H1 (cell line): ENCODE results near the gene CDNF. TPM values are rescaled to one million over a fixed set of nuclear protein-coding genes. Genes with fewer than 3 reads are reported as not detected.

Experiments used
- CTCF ChIA-PET: fragments of 300-600 bp; sonication (Branson Sonifier 250); formaldehyde crosslinking; loops from one replicate; lab custom pipeline; 2021; ENCODE audit not compliant: partially characterized antibody; lab: Charles Lee
- POLR2A ChIA-PET: fragments of 300-600 bp; sonication (Branson Sonifier 250); formaldehyde crosslinking; loops from one replicate; lab custom pipeline; 2021; ENCODE audit warnings: inconsistent platforms; ENCODE audit not compliant: partially characterized antibody; lab: Charles Lee
- DNase-seq, 2 experiments: peaks; one replicate each; pipeline versions ENCODE4 v3.0.0 to v3.0.0-alpha.2; 2010 to 2022; ENCODE audit warnings: low spot score in 2 of 2, low read depth in 1 of 2, mixed read lengths in 1 of 2
- FAIRE-seq: peaks from 2 replicates; lab custom pipeline; 2011; peaks lifted over from hg19 to GRCh38; lab: Jason Lieb, UNC
- H2AFZ ChIP-seq: 2 replicates; pipeline ENCODE4 v1.8.1; 2012; ENCODE audit warnings: low read length, inconsistent platforms
- H2AK5ac ChIP-seq: 2 replicates; pipeline ENCODE4 v1.6.1; 2013; ENCODE audit warnings: low read depth, low read length
- H2BK120ac ChIP-seq: replicated peaks from 2 replicates; pipeline ENCODE3; 2013; ENCODE audit warnings: low read depth, low read length, inconsistent platforms
- H2BK12ac ChIP-seq: 2 replicates; pipeline ENCODE4 v1.6.1; 2013; ENCODE audit warnings: low read depth, low read length
- H2BK15ac ChIP-seq: 2 replicates; pipeline ENCODE4 v1.6.1; 2013; ENCODE audit warnings: low read length
- H2BK20ac ChIP-seq: 2 replicates; pipeline ENCODE4 v1.6.1; 2013; ENCODE audit warnings: low read length
- H2BK5ac ChIP-seq: 2 replicates; pipeline ENCODE4 v1.6.1; 2013; ENCODE audit warnings: low read depth, low read length
- H3K14ac ChIP-seq: 2 replicates; pipeline ENCODE4 v1.6.1; 2013; ENCODE audit warnings: inconsistent platforms; ENCODE audit not compliant: insufficient read length
- H3K18ac ChIP-seq: 2 replicates; pipeline ENCODE4 v1.6.1; 2013; ENCODE audit warnings: low read length; ENCODE audit errors: extremely low read depth
- H3K23ac ChIP-seq: 2 replicates; pipeline ENCODE4 v1.6.1; 2013; ENCODE audit warnings: inconsistent platforms; ENCODE audit not compliant: insufficient read length
- H3K23me2 ChIP-seq: 2 replicates; pipeline ENCODE4 v1.6.1; 2013; ENCODE audit warnings: low read depth, low read length
- H3K27ac ChIP-seq: 2 replicates; pipeline ENCODE4 v1.6.1; 2011; ENCODE audit warnings: low read depth, low read length, inconsistent platforms
- H3K27me3 ChIP-seq, 4 experiments: replicated peaks in 1 of 4; 1 replicate in 1 of 4; 2 replicates in 3 of 4; pipeline versions ENCODE4 v1.6.1 to v1.8.1; 2011 to 2013; ENCODE audit warnings: low read length in 3 of 4, mild to moderate bottlenecking in 3 of 4, inconsistent platforms in 2 of 4, mixed read lengths in 2 of 4, moderate library complexity in 1 of 4; ENCODE audit not compliant: control insufficient read depth in 3 of 4, insufficient read depth in 3 of 4; ENCODE audit errors: extremely low read depth in 1 of 4
- H3K36me3 ChIP-seq, 4 experiments: 2 replicates each; pipeline versions ENCODE4 v1.6.1 to v1.8.1; 2011 to 2013; ENCODE audit warnings: mild to moderate bottlenecking in 4 of 4, low read length in 3 of 4, moderate library complexity in 2 of 4, control low read depth in 1 of 4, inconsistent platforms in 1 of 4; ENCODE audit not compliant: insufficient read depth in 4 of 4, control insufficient read depth in 2 of 4
- H3K4ac ChIP-seq: replicated peaks from 2 replicates; pipeline ENCODE3; 2013; ENCODE audit warnings: low read length, low read depth, mixed read lengths, inconsistent platforms; ENCODE audit not compliant: insufficient read length
- H3K4me1 ChIP-seq, 4 experiments: replicated peaks in 1 of 4; 1 replicate in 1 of 4; 2 replicates in 3 of 4; pipeline versions ENCODE4 v1.6.1 to v1.8.1; 2011 to 2013; ENCODE audit warnings: low read length in 3 of 4, inconsistent platforms in 2 of 4, mixed read lengths in 1 of 4; ENCODE audit not compliant: insufficient read depth in 4 of 4, control insufficient read depth in 3 of 4
- H3K4me2 ChIP-seq, 2 experiments: 2 replicates each; pipeline versions ENCODE4 v1.6.1 to v1.8.1; 2011 to 2013; ENCODE audit warnings: low read depth in 2 of 2, low read length in 2 of 2, control low read depth in 1 of 2, inconsistent platforms in 1 of 2, mild to moderate bottlenecking in 1 of 2; ENCODE audit not compliant: insufficient read depth in 1 of 2
- H3K4me3 ChIP-seq, 4 experiments: fragments of 200-600, 300-600 bp in 1 of 4; sonication (generic), shearing (Covaris generic), sonication (Bioruptor Twin) in 1 of 4; 2 replicates each; pipeline versions ENCODE4 v1.5.1 to v1.8.1; 2011 to 2016; ENCODE audit warnings: low read length in 4 of 4, low read depth in 3 of 4, control low read depth in 2 of 4, inconsistent platforms in 2 of 4, mild to moderate bottlenecking in 2 of 4, mixed read lengths in 1 of 4, moderate library complexity in 1 of 4; ENCODE audit not compliant: insufficient read depth in 2 of 4; ENCODE audit errors: extremely low read depth in 1 of 4
- H3K56ac ChIP-seq: replicated peaks from 2 replicates; pipeline ENCODE3; 2013; ENCODE audit warnings: low read depth, mild to moderate bottlenecking, mixed read lengths, low read length, inconsistent platforms; ENCODE audit not compliant: insufficient read length
- H3K79me1 ChIP-seq: 2 replicates; pipeline ENCODE4 v1.6.1; 2013; ENCODE audit warnings: low read depth, low read length, control low read depth
- H3K79me2 ChIP-seq, 2 experiments: 2 replicates each; pipeline versions ENCODE4 v1.6.1 to v1.8.1; 2012 to 2013; ENCODE audit warnings: low read length in 2 of 2, mild to moderate bottlenecking in 2 of 2, inconsistent platforms in 1 of 2; ENCODE audit not compliant: insufficient read depth in 2 of 2, control insufficient read depth in 1 of 2
- H3K9ac ChIP-seq, 4 experiments: replicated peaks in 1 of 4; 1 replicate in 1 of 4; 2 replicates in 3 of 4; pipeline versions ENCODE4 v1.6.1 to v1.8.1; 2011 to 2013; ENCODE audit warnings: low read depth in 3 of 4, low read length in 3 of 4, control low read depth in 2 of 4, mild to moderate bottlenecking in 2 of 4, moderate library complexity in 2 of 4, inconsistent platforms in 1 of 4; ENCODE audit errors: extremely low read depth in 1 of 4
- H3K9me3 ChIP-seq, 2 experiments: 2 replicates each; pipeline versions ENCODE4 v1.6.1 to v1.8.1; 2012 to 2013; ENCODE audit warnings: mild to moderate bottlenecking in 2 of 2, moderate library complexity in 2 of 2, control low read depth in 1 of 2, inconsistent platforms in 1 of 2, low read depth in 1 of 2, low read length in 1 of 2, mixed read lengths in 1 of 2; ENCODE audit not compliant: insufficient read depth in 2 of 2
- H4K20me1 ChIP-seq, 2 experiments: replicated peaks in 1 of 2; 2 replicates each; pipeline versions ENCODE3 to v1.8.1; 2011 to 2013; ENCODE audit warnings: inconsistent platforms in 2 of 2, low read length in 2 of 2, mild to moderate bottlenecking in 1 of 2; ENCODE audit not compliant: insufficient read depth in 2 of 2, control insufficient read depth in 1 of 2
- H4K5ac ChIP-seq: 2 replicates; pipeline ENCODE4 v1.6.1; 2013; ENCODE audit warnings: low read length, low read depth, mixed read lengths, inconsistent platforms; ENCODE audit not compliant: insufficient read length
- H4K8ac ChIP-seq: 2 replicates; pipeline ENCODE4 v1.8.0; 2013; ENCODE audit warnings: mild to moderate bottlenecking, moderate library complexity, low read length, inconsistent platforms; ENCODE audit not compliant: insufficient read depth; ENCODE audit errors: extremely low read depth
- H4K91ac ChIP-seq: replicated peaks from 2 replicates; pipeline ENCODE3; 2013; ENCODE audit warnings: low read length, mixed read lengths, inconsistent platforms; ENCODE audit not compliant: insufficient read length
- EP300 ChIP-seq, 2 experiments: IDR thresholded peaks; 1 replicate in 1 of 2; 2 replicates in 1 of 2; pipeline ENCODE4 v1.6.1; 2011 to 2012; ENCODE audit warnings: low read depth in 2 of 2, low read length in 2 of 2, mild to moderate bottlenecking in 2 of 2, borderline replicate concordance in 1 of 2, inconsistent platforms in 1 of 2, moderate library complexity in 1 of 2
- TBP ChIP-seq: IDR thresholded peaks from 2 replicates; pipeline ENCODE4 v1.6.1; 2011; ENCODE audit warnings: low read depth, low read length, improper control_type of control experiment
- WGBS, 2 experiments: shearing (Covaris generic) in 1 of 2; methylation state at CpG; one replicate each; pipeline versions ENCODE4 v1.1.6 to v1.1.7; 2013 to 2015; ENCODE audit warnings: low lambda C conversion rate in 2 of 2, mixed read lengths in 2 of 2, inconsistent platforms in 1 of 2, low coverage in 1 of 2, missing lambda C conversion rate in 1 of 2; ENCODE audit not compliant: insufficient replicate concordance in 2 of 2, insufficient coverage in 1 of 2, insufficient read length in 1 of 2; ENCODE audit errors: extremely low coverage in 1 of 2, missing lambda C conversion rate in 1 of 2; 5-methylcytosine and 5-hydroxymethylcytosine counted together
- polyA plus RNA-seq, 7 experiments: library from polyadenylated mRNA; depleted of rRNA in 3 of 7; stranded (reverse) in 5 of 7; unstranded in 2 of 7; fragments of >200 nt in 5 of 7; fragments of 200-250 nt in 2 of 7; gene quantifications; 1 replicate in 5 of 7; 2 replicates in 1 of 7; 4 replicates in 1 of 7; pipeline versions ENCODE4 v1.2.1 to v1.2.3, GENCODE V29; 2011 to 2013; ENCODE audit warnings: missing spikeins in 2 of 7, mixed read lengths in 2 of 7
- total RNA-seq: library from RNA; stranded (reverse); fragmentation: NEBNext Ultra II Directional; extraction: Animal tissue kit (Norgen Biotek cat#: 25700); gene quantifications from 2 replicates; pipeline ENCODE4 v1.2.1, GENCODE V29; 2021

The CDNF gene
- total and polyA plus RNA-seq, 2 of the 8 experiments (the other 6 are each of a cell fraction or from before 2014, with no cell fraction given), result 0.32 to 0.67 TPM

DNA sequence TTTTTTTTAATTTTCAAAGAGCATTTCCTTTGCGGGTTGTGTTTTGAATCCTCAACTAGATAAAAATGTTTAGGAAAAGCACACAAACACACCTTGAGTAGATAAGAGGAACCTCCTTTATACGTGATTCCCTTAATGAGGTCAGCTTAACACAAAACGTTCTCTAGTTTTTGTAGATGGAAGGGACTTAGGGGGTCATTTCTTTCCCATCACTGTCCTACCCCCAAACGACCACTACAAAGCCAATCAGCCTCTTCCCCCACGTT, 42.0 kb upstream of the CDNF start:
- no peak for FAIRE-seq
- H3K27ac ChIP-seq, result no peak overlapping the region
- no peak overlapping the region for H4K91ac ChIP-seq
- H4K8ac ChIP-seq, result no peak overlapping the region
- CTCF ChIA-PET, result interaction anchor here (1.5 to 3.3 kb wide), 2 partner anchors 10 to 220 kb away, joined by 3 to 19 read pairs; no protein-coding TSS in a partner anchor
- H3K79me1 ChIP-seq, result no peaks in the 10 kb centered on the region; the same call in 1 of the 2 replicates
- H2BK15ac ChIP-seq, result no peak overlapping the region
- DNase-seq, result no peak
- H2BK120ac ChIP-seq, result no peak overlapping the region
- H4K20me1 ChIP-seq, result peaks cover 14 to 16% of the 10 kb centered on the region in 2 experiments
- H2AK5ac ChIP-seq, result no peak overlapping the region
- peak overlapping the region; percentile 77 to 93 (median 90) for H3K9ac ChIP-seq
- peaks cover 7% of the 10 kb centered on the region for H3K23me2 ChIP-seq
- H3K4me2 ChIP-seq, result peak overlapping the region; percentile 68 to 80
- H2BK5ac ChIP-seq, result no peak overlapping the region
- peaks cover 0 to 21% (median 3%) of the 10 kb centered on the region in 4 experiments; a peak in 4 of 8 replicates for H3K36me3 ChIP-seq
- H4K5ac ChIP-seq, result no peak overlapping the region
- no peak overlapping the region for H2AFZ ChIP-seq
- no peak overlapping the region for H3K23ac ChIP-seq
- H3K27me3 ChIP-seq, result no peaks in the 10 kb centered on the region
- no peak overlapping the region for H3K56ac ChIP-seq
- H3K9me3 ChIP-seq, result no peaks in the 10 kb centered on the region
- TF ChIP-seq TBP (0 out of 2 replicates have a peak, but pooled peaks have one; percentile 4), EP300 (IDR thresholded peaks at IDR 0.05; ENCODE audit: borderline replicate concordance in 1 of 2, low read depth in 2 of 2, low read length in 2 of 2) (no peak)
- TF ChIP-seq, all 59 proteins: peak for 1
- Histone ChIP-seq H2BK20ac (no peak overlapping the region), H2BK12ac (no peak overlapping the region), H3K4me1 (peaks cover 3 to 11% (median 7%) of the 10 kb centered on the region in 4 experiments; a peak in 6 of 7 replicates), H3K14ac (no peak overlapping the region), H3K4ac (no peak overlapping the region), H3K18ac (no peak overlapping the region), H3K4me3 (peak overlapping the region; percentile 79 to 93 (median 88)), H3K79me2 (peaks cover 13 to 63% of the 10 kb centered on the region in 2 experiments)
- POLR2A ChIA-PET, result interaction anchor here (1.0 to 2.8 kb wide), 9 partner anchors 9 to 84 kb away, joined by 3 to 11 read pairs (median 4); partner anchors contain the start of genes CDNF, DCLRE1C, HSPA14 and MSANTD7
- WGBS, 2 experiments, result 0% methylated on average over 5 of the region's 5 CpGs; no CpG with 5 or more reads in 1 of the 2 experiments
